HG02884 (cell line): ENCODE data around the gene KIAA1328.
"Not testable (repeated sequence)": the region's sequence is repeated elsewhere in the genome, so short reads cannot be mapped to it uniquely, and the experiment has no call there.

Experiments used
- ATAC-seq: cut with Tn5 transposase; IDR thresholded peaks from one replicate; pipeline ENCODE4 v1.9.1; 2021; ENCODE audit warnings: mild to moderate bottlenecking, moderate library complexity; ENCODE audit not compliant: unreplicated experiment

Gene KIAA1328

GRCh38 chr18:36821681-36822080 is 7.2 kb upstream of the KIAA1328 start:
- ATAC-seq = no peak

GRCh38 chr18:36825526-36825925 is 3.4 kb upstream of the KIAA1328 start:
- no peak for ATAC-seq

- no peak for ATAC-seq
Measured at GRCh38 chr18:36826556-36826955, 2.4 kb upstream of the KIAA1328 start.

- no peak for ATAC-seq
Measured at GRCh38 chr18:36828157-36828629, 734 bp upstream of the KIAA1328 start.

GRCh38 chr18:36829362-36830157 is 633 bp downstream of the KIAA1328 start:
- no peak for ATAC-seq

GRCh38 chr18:36830158-36830495 is 1.2 kb downstream of the KIAA1328 start:
- no peak for ATAC-seq

GRCh38 chr18:36831139-36831538 is 2.2 kb downstream of the KIAA1328 start:
- ATAC-seq = no peak

- ATAC-seq = no peak
Measured at GRCh38 chr18:36833120-36833519, 4.2 kb downstream of the KIAA1328 start.

- no peak for ATAC-seq
Measured at GRCh38 chr18:36835927-36836326, 7.0 kb downstream of the KIAA1328 start.

- ATAC-seq = no peak
Measured at GRCh38 chr18:36839835-36840234, 10.9 kb downstream of the KIAA1328 start.

GRCh38 chr18:36843199-36843598 is 14.3 kb downstream of the KIAA1328 start:
- no peak for ATAC-seq

GRCh38 chr18:36843784-36844183 is 14.9 kb downstream of the KIAA1328 start:
- ATAC-seq = no peak

- ATAC-seq = no peak
Measured at GRCh38 chr18:36848609-36849008, 19.7 kb downstream of the KIAA1328 start.

GRCh38 chr18:36849288-36850006 is 20.5 kb downstream of the KIAA1328 start:
- no peak for ATAC-seq

GRCh38 chr18:36850527-36851201 is 21.7 kb downstream of the KIAA1328 start:
- ATAC-seq = no peak

GRCh38 chr18:36851202-36851590 is 22.3 kb downstream of the KIAA1328 start:
- ATAC-seq = no peak

- ATAC-seq = no peak
Measured at GRCh38 chr18:36856815-36857214, 27.9 kb downstream of the KIAA1328 start.

GRCh38 chr18:36862182-36862581 is 33.3 kb downstream of the KIAA1328 start:
- ATAC-seq = no peak

- ATAC-seq = no peak
Measured at GRCh38 chr18:36867056-36867455, 38.1 kb downstream of the KIAA1328 start.

GRCh38 chr18:36871801-36872200 is 42.9 kb downstream of the KIAA1328 start:
- no peak for ATAC-seq

- ATAC-seq = no peak
Measured at GRCh38 chr18:36872329-36872728, 43.4 kb downstream of the KIAA1328 start.

GRCh38 chr18:36873826-36874225 is 44.9 kb downstream of the KIAA1328 start:
- ATAC-seq = not testable (repeated sequence)
